HUDEP-2 (cell line): ENCODE results near the gene TMEM89.

Experiments
- DNase-seq, 76 experiments: peaks; one replicate each; lab custom pipeline; 2025; ENCODE audit not compliant: unreplicated experiment in 76 of 76; lab: John Stamatoyannopoulos, UW

The TMEM89 gene

GRCh38 chr3:48619541-48620524 is 1.7 kb downstream of the TMEM89 start:
- DNase-seq, result no peak

- DNase-seq, result no peak
Observed at GRCh38 chr3:48617559-48617958, 4.0 kb downstream of the TMEM89 start.

- no peak for DNase-seq
Observed at GRCh38 chr3:48614044-48614443, 7.5 kb downstream of the TMEM89 start.

GRCh38 chr3:48612309-48612708 is 9.3 kb downstream of the TMEM89 start:
- no peak for DNase-seq

GRCh38 chr3:48609088-48610005 is 12.2 kb downstream of the TMEM89 start, which contains the start of gene UQCRC1:
Gene UQCRC1 (minus strand): TSS chr3:48609646. CDS start chr3:48609620, 26 bp downstream.
- DNase-seq, result peak in 74 of 76 experiments; percentile 35 to 93 (median 83)

- peak in 1 of 76 experiments; percentile 5 for DNase-seq
Observed at GRCh38 chr3:48607519-48607918, 14.1 kb downstream of the TMEM89 start.

GRCh38 chr3:48601622-48601994 is 20.0 kb downstream of the TMEM89 start:
- no peak for DNase-seq

- no peak for DNase-seq
Observed at GRCh38 chr3:48600711-48601621, 20.6 kb downstream of the TMEM89 start.

- no peak for DNase-seq
Observed at GRCh38 chr3:48599509-48600285, 21.9 kb downstream of the TMEM89 start.

GRCh38 chr3:48599077-48599501 is 22.5 kb downstream of the TMEM89 start:
- DNase-seq, result no peak

GRCh38 chr3:48598323-48599076 is 23.1 kb downstream of the TMEM89 start:
- no peak for DNase-seq

GRCh38 chr3:48597408-48597800 is 24.2 kb downstream of the TMEM89 start:
- no peak for DNase-seq

GRCh38 chr3:48596676-48597407 is 24.7 kb downstream of the TMEM89 start:
- DNase-seq, result no peak

- DNase-seq, result no peak
Observed at GRCh38 chr3:48596157-48596556, 25.4 kb downstream of the TMEM89 start.

GRCh38 chr3:48595526-48596121 is 25.9 kb downstream of the TMEM89 start:
- DNase-seq, result peak in 10 of 76 experiments; percentile 8 to 35 (median 18)

GRCh38 chr3:48595075-48595525 is 26.5 kb downstream of the TMEM89 start, which contains the start of gene COL7A1:
Gene COL7A1 (minus strand): TSS chr3:48595329. CDS start chr3:48595159, 170 bp downstream.
- no peak for DNase-seq

- no peak for DNase-seq
Observed at GRCh38 chr3:48594417-48595049, 27.0 kb downstream of the TMEM89 start.
